ENCODE data around the gene THADA. TPM values are rescaled to one million over a fixed set of nuclear protein-coding genes. Genes with fewer than 3 reads are reported as not detected.
"Not testable (repeated sequence)": the region's sequence is repeated elsewhere in the genome, so short reads cannot be mapped to it uniquely, and the experiment has no call there.

Gene THADA
- total and polyA plus RNA-seq, 10 donors = 14.2 to 51.3 (median 40.0) TPM

- Histone ChIP-seq H3K4me1 (peaks cover 0 to 5% (median 0%) of the 10 kb centered on the region in 6 donors), H3K36me3 (no peaks in the 10 kb centered on the region)
- DNase-seq = no peak
These were observed 10.0 kb upstream of the THADA start for GRCh38 chr2:43605851-43606250.

GRCh38 chr2:43605079-43605655 is 9.3 kb upstream of the THADA start:
- H3K4me3 ChIP-seq = no peak overlapping the region
- H3K27me3 ChIP-seq (replicated peaks in 1 of 7) = no peaks in the 10 kb centered on the region
- DNase-seq = no peak
- H3K36me3 ChIP-seq = no peaks in the 10 kb centered on the region
- H3K27ac ChIP-seq = no peak overlapping the region
- peaks cover 0 to 5% (median 0%) of the 10 kb centered on the region in 6 donors for H3K4me1 ChIP-seq
- TF ChIP-seq POLR2AphosphoS5 (IDR thresholded peaks at IDR 0.05) (no peak), CTCF (IDR thresholded peaks at IDR 0.05 in 8 of 11, conservative IDR thresholded peaks at IDR 0.05 in 3 of 11) (peak in 5 of 11 experiments; percentile 9 to 39 (median 17))
- intact Hi-C loops (cut with DNase I; ENCODE audit: low total_unique reads) = loop anchor here (10.0 kb wide), 1 partner anchor 780 kb away; no protein-coding TSS in a partner anchor
- 7 to 26% (median 18%) methylated on average over 2 of the region's 2 CpGs for WGBS, 5 donors
- H3K9me3 ChIP-seq = no peaks in the 10 kb centered on the region

More at GRCh38 chr2:43605851-43606250, 10.0 kb upstream of the THADA start:
- intact Hi-C loops (cut with DNase I; ENCODE audit: low total_unique reads) = loop anchor here (10.0 kb wide), 1 partner anchor 781 kb away; no protein-coding TSS in a partner anchor
- no peak overlapping the region for H3K27ac ChIP-seq
- H3K9me3 ChIP-seq = no peaks in the 10 kb centered on the region
- WGBS, 5 donors = 89 to 95% (median 91%) methylated on average over 5 of the region's 5 CpGs
- H3K4me3 ChIP-seq = no peak overlapping the region
- TF ChIP-seq CTCF (IDR thresholded peaks at IDR 0.05 in 8 of 11, conservative IDR thresholded peaks at IDR 0.05 in 3 of 11) = no peak
- H3K27me3 ChIP-seq (replicated peaks in 1 of 7) = no peaks in the 10 kb centered on the region

- no peaks in the 10 kb centered on the region for H3K36me3 ChIP-seq
- no peak overlapping the region for H3K4me3 ChIP-seq
- 25 to 50% (median 36%) methylated on average over 4 of the region's 4 CpGs for WGBS, 5 donors
- no peak for DNase-seq
- no peak overlapping the region for H3K27ac ChIP-seq
- TF ChIP-seq POLR2AphosphoS5 (IDR thresholded peaks at IDR 0.05) = no peak
- no peak for TF ChIP-seq POLR2A (IDR thresholded peaks at IDR 0.05)
- no peak for TF ChIP-seq CTCF (IDR thresholded peaks at IDR 0.05 in 8 of 11, conservative IDR thresholded peaks at IDR 0.05 in 3 of 11)
- intact Hi-C loops (cut with DNase I; ENCODE audit: low total_unique reads) = loop anchor here (10.0 kb wide), 1 partner anchor 780 kb away; no protein-coding TSS in a partner anchor
- H3K9me3 ChIP-seq = no peaks in the 10 kb centered on the region
- H3K27me3 ChIP-seq (replicated peaks in 1 of 7) = no peaks in the 10 kb centered on the region
- H3K4me1 ChIP-seq = peaks cover 0 to 5% (median 0%) of the 10 kb centered on the region in 6 donors
These were observed 8.8 kb upstream of the THADA start for GRCh38 chr2:43604674-43605073.

- not testable (repeated sequence) for H3K27ac ChIP-seq; H3K4me3 ChIP-seq; DNase-seq; H3K36me3 ChIP-seq; H3K27me3 ChIP-seq (replicated peaks in 1 of 7); H3K9me3 ChIP-seq; H3K4me1 ChIP-seq
- intact Hi-C loops (cut with DNase I; ENCODE audit: low total_unique reads) = loop anchor here (10.0 kb wide), 1 partner anchor 776 kb away; no protein-coding TSS in a partner anchor
- WGBS, 5 donors = 54 to 78% (median 70%) methylated on average over 1 of the region's 1 CpG
These were observed 4.8 kb upstream of the THADA start for GRCh38 chr2:43600596-43600995.
